ENCODE data around the gene ADCYAP1R1.

Gene ADCYAP1R1

DNA sequence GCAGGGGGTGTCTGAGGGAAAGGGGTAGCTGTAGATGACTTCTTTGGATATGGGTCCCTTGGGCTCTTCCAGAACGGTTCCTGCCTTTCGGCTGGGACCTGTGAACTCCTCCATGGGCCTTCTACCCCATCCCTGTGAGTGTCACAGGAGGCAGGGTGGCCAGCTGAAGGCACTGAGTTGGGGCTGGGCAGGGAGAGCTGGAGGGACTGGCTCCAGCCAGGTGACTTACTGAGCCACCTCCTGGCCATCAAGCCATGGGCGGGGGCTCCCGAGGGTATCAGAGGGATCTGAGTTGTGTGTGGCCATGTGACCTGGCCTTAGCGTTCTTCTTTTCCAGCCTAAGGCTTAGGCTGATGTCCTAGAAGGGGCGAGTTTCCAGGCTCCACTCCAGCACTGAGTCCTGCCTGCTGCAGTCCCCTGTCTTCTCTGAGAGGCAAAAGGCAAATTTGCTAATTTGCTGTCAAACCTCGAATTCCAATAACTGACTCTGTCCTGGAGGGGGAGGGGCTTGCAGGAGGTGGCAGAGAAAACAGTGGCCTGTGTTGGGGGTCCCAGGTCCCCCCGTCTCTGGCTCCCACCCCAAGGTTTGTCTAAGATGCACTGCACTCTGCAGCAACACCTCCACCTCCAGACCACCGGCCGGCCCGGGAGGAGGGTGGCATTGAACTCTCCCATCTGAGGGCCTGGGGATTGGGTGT lies 27.2 kb downstream of the ADCYAP1R1 start:
- H3K9me3 ChIP-seq (ENCODE audit: low read length): no peaks in the 10 kb centered on the region
- H3K4me3 ChIP-seq (ENCODE audit: low read depth in 1 of 2, low read length in 2 of 2): no peak overlapping the region
- no peaks in the 10 kb centered on the region for H3K36me3 ChIP-seq (ENCODE audit: insufficient read depth, low read length)
- no peak overlapping the region for H3K9ac ChIP-seq (ENCODE audit: low read length)
- no peak overlapping the region for H3K27ac ChIP-seq (ENCODE audit: low read depth, low read length)
- H3K27me3 ChIP-seq (ENCODE audit: control insufficient read depth in 1 of 2, insufficient read depth in 2 of 2, low read length in 2 of 2): no peaks in the 10 kb centered on the region
- peaks cover 15% of the 10 kb centered on the region for H3K4me1 ChIP-seq (ENCODE audit: insufficient read depth, low read length)

DNA sequence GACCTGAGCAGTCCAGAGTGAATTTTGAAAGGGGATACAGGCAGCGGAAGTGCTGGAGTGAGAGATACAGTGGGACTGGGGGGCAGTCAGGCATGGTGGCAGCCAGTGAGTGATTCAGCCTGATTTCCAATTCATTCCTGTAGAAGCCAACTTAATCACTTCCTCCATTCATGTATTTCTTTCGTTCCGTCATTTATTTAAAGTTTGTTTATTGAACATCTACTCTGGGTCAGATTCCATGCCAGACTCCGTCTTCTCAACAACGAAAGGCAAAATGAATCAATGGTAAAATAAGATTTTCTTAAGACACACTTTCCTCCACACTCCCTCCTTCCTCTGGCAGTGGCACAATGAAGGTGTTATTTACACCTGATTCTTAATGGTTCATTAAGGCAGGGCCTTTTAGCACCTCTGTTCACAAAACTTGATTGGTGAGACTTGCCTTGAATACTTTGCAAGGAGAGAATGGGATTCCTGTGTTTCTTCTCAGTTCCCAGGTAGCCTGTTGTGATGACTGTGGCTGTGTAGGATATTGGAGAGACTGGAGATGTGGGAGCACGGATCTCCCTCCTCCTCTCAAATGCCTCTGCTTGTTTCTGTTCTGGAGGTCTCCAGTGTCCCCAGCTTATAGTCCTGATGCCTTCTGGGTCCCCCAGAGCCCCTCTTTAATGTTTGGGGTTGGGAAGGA lies 27.9 kb downstream of the ADCYAP1R1 start:
- Histone ChIP-seq H3K9ac (ENCODE audit: low read length) (no peak overlapping the region), H3K4me3 (ENCODE audit: low read depth in 1 of 2, low read length in 2 of 2) (no peak overlapping the region), H3K36me3 (ENCODE audit: insufficient read depth, low read length) (no peaks in the 10 kb centered on the region), H3K27ac (ENCODE audit: low read depth, low read length) (no peak overlapping the region), H3K27me3 (ENCODE audit: control insufficient read depth in 1 of 2, insufficient read depth in 2 of 2, low read length in 2 of 2) (no peaks in the 10 kb centered on the region), H3K9me3 (ENCODE audit: low read length) (no peaks in the 10 kb centered on the region), H3K4me1 (ENCODE audit: insufficient read depth, low read length) (peaks cover 8% of the 10 kb centered on the region)

DNA sequence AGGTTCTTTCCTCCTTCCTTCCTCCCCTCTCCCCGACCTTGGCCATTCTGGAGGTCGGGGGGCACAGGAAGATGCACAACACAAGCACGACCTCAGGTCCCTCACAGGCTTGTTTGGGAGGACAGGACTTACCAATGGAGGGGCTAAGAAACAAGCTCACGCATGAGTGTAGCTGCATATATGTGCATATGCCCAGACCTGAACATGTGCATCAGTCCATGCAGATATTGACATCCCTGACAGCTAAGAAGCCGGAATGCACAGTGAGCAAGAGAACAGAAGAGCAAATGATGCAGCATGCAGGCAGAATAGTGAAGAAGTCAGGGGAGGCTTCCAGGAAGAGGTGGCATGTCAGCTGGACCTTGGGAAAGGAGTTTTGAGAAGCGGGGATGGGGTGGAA lies 28.7 kb downstream of the ADCYAP1R1 start:
- Histone ChIP-seq H3K4me3 (ENCODE audit: low read depth in 1 of 2, low read length in 2 of 2) (no peak overlapping the region), H3K36me3 (ENCODE audit: insufficient read depth, low read length) (no peaks in the 10 kb centered on the region), H3K9me3 (ENCODE audit: low read length) (no peaks in the 10 kb centered on the region), H3K4me1 (ENCODE audit: insufficient read depth, low read length) (peaks cover 7% of the 10 kb centered on the region), H3K9ac (ENCODE audit: low read length) (no peak overlapping the region), H3K27ac (ENCODE audit: low read depth, low read length) (no peak overlapping the region), H3K27me3 (ENCODE audit: control insufficient read depth in 1 of 2, insufficient read depth in 2 of 2, low read length in 2 of 2) (no peaks in the 10 kb centered on the region)

DNA sequence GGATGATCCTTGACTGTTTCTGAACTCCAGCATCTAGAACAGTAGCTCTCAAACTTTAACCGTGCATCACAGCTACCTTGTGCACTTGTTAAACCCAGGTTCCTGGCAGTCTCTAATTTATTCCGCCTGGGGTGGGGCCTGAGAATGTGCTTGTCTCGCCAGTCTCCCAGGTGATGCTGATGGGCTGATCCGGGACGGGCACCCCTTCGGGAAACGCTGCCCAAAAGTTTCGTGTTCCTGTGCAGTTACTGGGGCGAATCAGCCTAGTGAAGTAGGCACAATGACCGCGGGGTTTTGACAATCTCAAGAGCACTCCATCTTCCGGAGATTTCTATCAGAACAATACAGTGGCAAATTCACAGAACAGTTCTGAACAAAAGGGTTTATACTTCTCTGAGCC lies 29.9 kb downstream of the ADCYAP1R1 start:
- Histone ChIP-seq H3K9me3 (ENCODE audit: low read length) (no peaks in the 10 kb centered on the region), H3K27ac (ENCODE audit: low read depth, low read length) (no peak overlapping the region), H3K36me3 (ENCODE audit: insufficient read depth, low read length) (no peaks in the 10 kb centered on the region), H3K9ac (ENCODE audit: low read length) (no peak overlapping the region), H3K27me3 (ENCODE audit: control insufficient read depth in 1 of 2, insufficient read depth in 2 of 2, low read length in 2 of 2) (no peaks in the 10 kb centered on the region), H3K4me3 (ENCODE audit: low read depth in 1 of 2, low read length in 2 of 2) (no peak overlapping the region), H3K4me1 (ENCODE audit: insufficient read depth, low read length) (peaks cover 7% of the 10 kb centered on the region)

DNA sequence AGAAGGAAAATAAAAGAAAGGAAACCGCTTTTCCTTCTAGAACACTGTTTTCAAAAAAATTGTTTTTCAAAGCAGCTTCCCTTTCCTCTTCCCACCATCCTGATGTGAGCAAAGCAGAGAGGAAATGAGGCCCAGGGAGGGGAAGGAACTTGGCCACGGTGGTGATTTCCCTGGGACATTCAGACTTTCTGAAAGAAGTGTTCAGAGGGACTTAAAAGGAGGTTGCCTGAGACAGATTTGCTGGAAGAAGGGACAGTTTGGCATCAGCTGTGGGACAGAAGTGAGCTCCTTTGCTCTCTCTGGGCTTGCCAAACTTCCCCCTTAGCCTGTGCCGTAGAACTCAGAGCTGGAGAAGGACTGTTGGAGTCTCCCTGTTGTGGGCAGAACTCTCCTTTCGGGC lies 30.3 kb downstream of the ADCYAP1R1 start:
- H3K4me3 ChIP-seq (ENCODE audit: low read depth in 1 of 2, low read length in 2 of 2): no peak overlapping the region
- no peaks in the 10 kb centered on the region for H3K27me3 ChIP-seq (ENCODE audit: control insufficient read depth in 1 of 2, insufficient read depth in 2 of 2, low read length in 2 of 2)
- no peak overlapping the region for H3K9ac ChIP-seq (ENCODE audit: low read length)
- H3K27ac ChIP-seq (ENCODE audit: low read depth, low read length): peak overlapping the region; percentile 32
- H3K9me3 ChIP-seq (ENCODE audit: low read length): no peaks in the 10 kb centered on the region
- no peaks in the 10 kb centered on the region for H3K36me3 ChIP-seq (ENCODE audit: insufficient read depth, low read length)
- peaks cover 7% of the 10 kb centered on the region for H3K4me1 ChIP-seq (ENCODE audit: insufficient read depth, low read length)

DNA sequence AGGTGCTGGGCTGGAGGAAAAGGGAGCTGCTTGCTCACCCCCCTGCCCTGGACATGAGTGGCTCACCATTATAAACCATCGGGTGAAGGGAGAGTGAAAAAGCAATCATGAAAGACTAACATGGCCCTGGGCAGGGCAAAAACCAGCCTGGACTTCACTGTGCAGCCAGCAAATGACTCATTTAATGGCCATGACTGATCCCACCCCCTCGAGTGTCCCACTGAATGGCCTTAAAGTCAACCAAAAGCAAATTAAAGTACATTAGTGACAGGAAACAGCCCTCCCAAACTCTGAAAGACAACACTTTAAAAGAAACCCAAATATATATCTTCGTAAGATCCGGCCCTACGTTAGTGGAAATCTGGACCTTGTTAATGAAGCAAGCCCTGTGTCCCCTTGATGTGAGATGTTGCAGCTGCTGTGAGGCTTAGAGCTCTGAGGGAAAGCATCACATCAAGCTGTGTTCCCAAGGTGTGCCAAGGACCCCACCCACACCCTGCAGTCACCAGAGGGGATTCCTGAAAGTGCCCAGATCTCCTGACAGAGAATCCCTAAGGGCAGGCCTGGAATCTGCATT lies 31.2 kb downstream of the ADCYAP1R1 start:
- Histone ChIP-seq H3K4me1 (ENCODE audit: insufficient read depth, low read length) (peaks cover 7% of the 10 kb centered on the region), H3K9me3 (ENCODE audit: low read length) (no peaks in the 10 kb centered on the region), H3K27me3 (ENCODE audit: control insufficient read depth in 1 of 2, insufficient read depth in 2 of 2, low read length in 2 of 2) (no peaks in the 10 kb centered on the region), H3K27ac (ENCODE audit: low read depth, low read length) (peak overlapping the region; percentile 32), H3K36me3 (ENCODE audit: insufficient read depth, low read length) (no peaks in the 10 kb centered on the region), H3K4me3 (ENCODE audit: low read depth in 1 of 2, low read length in 2 of 2) (no peak overlapping the region), H3K9ac (ENCODE audit: low read length) (no peak overlapping the region)

DNA sequence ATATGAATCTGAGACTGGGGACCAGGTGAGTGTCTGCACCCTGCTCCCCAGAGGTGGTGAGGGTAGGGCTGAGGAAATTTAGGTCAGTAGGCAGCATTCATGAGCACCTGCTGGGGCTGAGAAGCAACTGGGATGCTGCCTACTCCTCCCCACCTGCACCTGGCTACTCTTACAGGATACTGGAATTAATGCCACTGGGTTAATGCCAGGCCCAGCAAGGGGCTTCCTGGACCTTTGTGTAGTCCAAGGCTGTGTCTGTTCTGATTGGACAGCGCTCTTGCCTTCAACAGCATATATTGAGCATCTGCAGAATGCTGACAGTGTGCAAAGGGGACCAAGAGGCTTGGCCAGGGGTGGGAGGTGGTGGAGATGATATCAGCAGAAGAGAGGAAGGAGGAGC lies 32.1 kb downstream of the ADCYAP1R1 start:
- Histone ChIP-seq H3K9ac (ENCODE audit: low read length) (no peak overlapping the region), H3K36me3 (ENCODE audit: insufficient read depth, low read length) (no peaks in the 10 kb centered on the region), H3K4me1 (ENCODE audit: insufficient read depth, low read length) (peaks cover 7% of the 10 kb centered on the region), H3K27ac (ENCODE audit: low read depth, low read length) (no peak overlapping the region), H3K27me3 (ENCODE audit: control insufficient read depth in 1 of 2, insufficient read depth in 2 of 2, low read length in 2 of 2) (no peaks in the 10 kb centered on the region), H3K9me3 (ENCODE audit: low read length) (no peaks in the 10 kb centered on the region), H3K4me3 (ENCODE audit: low read depth in 1 of 2, low read length in 2 of 2) (no peak overlapping the region)

DNA sequence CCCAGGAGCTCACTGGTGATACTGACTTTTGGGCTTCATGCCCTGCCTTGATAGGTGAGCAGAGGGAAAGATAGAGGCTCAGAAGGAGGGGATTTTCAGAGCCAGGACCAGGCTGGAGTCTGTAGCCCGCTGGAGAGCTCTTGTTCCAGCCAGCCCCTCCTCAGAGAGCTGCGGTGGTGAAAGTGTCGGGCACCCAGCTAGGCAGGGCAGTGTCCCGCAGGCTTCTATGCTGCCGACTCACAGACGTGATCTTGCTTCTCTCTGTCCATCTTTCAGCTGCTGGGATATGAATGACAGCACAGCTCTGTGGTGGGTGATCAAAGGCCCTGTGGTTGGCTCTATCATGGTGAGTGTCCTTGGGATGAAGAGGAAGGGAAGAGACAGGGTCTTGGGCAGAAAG lies 35.2 kb downstream of the ADCYAP1R1 start:
- Histone ChIP-seq H3K9ac (ENCODE audit: low read length) (no peak overlapping the region), H3K27ac (ENCODE audit: low read depth, low read length) (no peak overlapping the region), H3K4me3 (ENCODE audit: low read depth in 1 of 2, low read length in 2 of 2) (no peak overlapping the region), H3K9me3 (ENCODE audit: low read length) (no peaks in the 10 kb centered on the region), H3K36me3 (ENCODE audit: insufficient read depth, low read length) (no peaks in the 10 kb centered on the region), H3K4me1 (ENCODE audit: insufficient read depth, low read length) (peaks cover 6% of the 10 kb centered on the region), H3K27me3 (ENCODE audit: control insufficient read depth in 1 of 2, insufficient read depth in 2 of 2, low read length in 2 of 2) (no peaks in the 10 kb centered on the region)

DNA sequence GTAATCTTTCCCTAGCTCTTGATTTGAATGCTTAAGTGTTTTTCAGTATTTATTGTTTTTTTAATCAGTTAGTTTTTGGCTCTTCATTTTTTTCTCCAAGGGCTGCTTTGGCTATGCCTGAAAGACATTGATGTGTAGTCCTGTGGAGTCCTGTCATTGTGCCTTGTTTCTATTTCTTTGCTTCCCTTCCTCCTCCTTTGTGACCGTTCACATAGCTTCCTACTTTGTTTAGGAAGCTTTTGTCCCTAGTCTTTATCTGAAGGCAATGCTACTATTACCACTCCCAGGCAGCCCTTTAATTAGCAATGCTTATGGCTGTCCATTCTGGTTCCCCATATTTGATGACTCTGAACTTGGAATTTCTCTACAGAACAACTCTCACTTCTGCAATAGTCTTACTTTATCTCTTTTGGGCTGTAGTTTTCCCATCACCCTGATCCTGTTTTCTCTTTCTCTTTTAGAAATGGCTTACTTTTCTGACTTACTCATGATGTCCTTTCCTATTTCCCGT lies 39.9 kb downstream of the ADCYAP1R1 start:
- no peak overlapping the region for H3K4me3 ChIP-seq (ENCODE audit: low read depth in 1 of 2, low read length in 2 of 2)
- no peaks in the 10 kb centered on the region for H3K27me3 ChIP-seq (ENCODE audit: control insufficient read depth in 1 of 2, insufficient read depth in 2 of 2, low read length in 2 of 2)
- no peaks in the 10 kb centered on the region for H3K9me3 ChIP-seq (ENCODE audit: low read length)
- H3K9ac ChIP-seq (ENCODE audit: low read length): no peak overlapping the region
- H3K27ac ChIP-seq (ENCODE audit: low read depth, low read length): no peak overlapping the region
- H3K36me3 ChIP-seq (ENCODE audit: insufficient read depth, low read length): no peaks in the 10 kb centered on the region
- H3K4me1 ChIP-seq (ENCODE audit: insufficient read depth, low read length): no peaks in the 10 kb centered on the region

DNA sequence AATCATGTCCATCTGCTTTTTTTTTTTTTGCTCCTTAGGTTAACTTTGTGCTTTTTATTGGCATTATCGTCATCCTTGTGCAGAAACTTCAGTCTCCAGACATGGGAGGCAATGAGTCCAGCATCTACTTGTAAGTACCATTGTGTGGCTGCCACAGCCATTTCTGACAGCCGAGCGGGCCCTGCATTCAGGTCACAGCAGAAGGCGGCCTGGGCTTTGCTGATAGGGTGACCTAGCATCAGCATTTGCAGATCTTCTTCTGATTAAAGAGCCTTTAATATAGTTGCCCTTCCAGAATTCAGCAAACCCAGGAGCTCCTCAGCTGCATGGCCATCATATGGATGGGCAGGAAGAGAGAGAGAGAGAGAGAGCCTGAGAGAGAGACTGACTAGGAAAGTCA lies 40.5 kb downstream of the ADCYAP1R1 start:
- Histone ChIP-seq H3K9ac (ENCODE audit: low read length) (no peak overlapping the region), H3K4me3 (ENCODE audit: low read depth in 1 of 2, low read length in 2 of 2) (no peak overlapping the region), H3K27me3 (ENCODE audit: control insufficient read depth in 1 of 2, insufficient read depth in 2 of 2, low read length in 2 of 2) (no peaks in the 10 kb centered on the region), H3K36me3 (ENCODE audit: insufficient read depth, low read length) (no peaks in the 10 kb centered on the region), H3K27ac (ENCODE audit: low read depth, low read length) (no peak overlapping the region), H3K9me3 (ENCODE audit: low read length) (no peaks in the 10 kb centered on the region), H3K4me1 (ENCODE audit: insufficient read depth, low read length) (no peaks in the 10 kb centered on the region)

DNA sequence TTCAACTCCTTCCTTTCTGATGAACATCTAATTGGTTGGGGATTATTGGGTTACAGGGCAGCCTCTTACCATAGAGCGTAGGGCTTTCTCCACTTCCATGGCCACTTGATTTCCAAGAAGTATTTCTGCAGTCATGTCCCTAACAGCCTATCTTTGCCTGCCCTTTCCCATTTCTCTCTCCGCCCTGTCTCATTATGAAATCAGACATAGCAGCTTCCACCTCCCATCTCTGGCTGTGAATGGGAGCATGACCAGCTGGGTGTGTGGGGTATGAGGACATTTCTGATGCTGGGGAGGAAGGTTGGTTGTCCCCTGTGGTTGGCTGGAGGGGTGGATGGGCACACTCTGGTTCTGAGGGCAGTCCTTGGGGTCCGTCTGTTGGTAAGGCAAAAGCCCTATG lies 41.2 kb downstream of the ADCYAP1R1 start:
- Histone ChIP-seq H3K27me3 (ENCODE audit: control insufficient read depth in 1 of 2, insufficient read depth in 2 of 2, low read length in 2 of 2) (no peaks in the 10 kb centered on the region), H3K27ac (ENCODE audit: low read depth, low read length) (no peak overlapping the region), H3K4me3 (ENCODE audit: low read depth in 1 of 2, low read length in 2 of 2) (no peak overlapping the region), H3K9ac (ENCODE audit: low read length) (no peak overlapping the region), H3K4me1 (ENCODE audit: insufficient read depth, low read length) (no peaks in the 10 kb centered on the region), H3K9me3 (ENCODE audit: low read length) (no peaks in the 10 kb centered on the region), H3K36me3 (ENCODE audit: insufficient read depth, low read length) (no peaks in the 10 kb centered on the region)

All from muscle layer of colon (tissue), 2 donors.